ENCODE measurements around the gene DKKL1.
A peak's percentile ranks its signal among the peaks of the same experiment; 100 is the strongest.

Gene DKKL1

GRCh38 chr19:49339301-49340068, 24.2 kb upstream of the DKKL1 start:
- Histone ChIP-seq H4K20me1 (ENCODE audit: insufficient read depth, low read length) (peaks cover 42% of the 10 kb centered on the region), H3K4me3 (ENCODE audit: low read length) (peak overlapping the region; percentile 90), H3K36me3 (replicated peaks; ENCODE audit: low read depth, low read length) (peaks cover 64% of the 10 kb centered on the region), H3K4me1 (ENCODE audit: low read length) (peaks cover 78% of the 10 kb centered on the region), H2AFZ (ENCODE audit: low read depth, low read length) (no peak overlapping the region), H3K27ac (ENCODE audit: low read length) (peak overlapping the region; percentile 99), H3K4me2 (ENCODE audit: low read length) (peak overlapping the region; percentile 100), H3K27me3 (ENCODE audit: low read depth, low read length) (no peaks in the 10 kb centered on the region), H3K79me2 (ENCODE audit: low read length) (peaks cover 42% of the 10 kb centered on the region), H3K9me3 (ENCODE audit: insufficient read depth, low read length) (no peaks in the 10 kb centered on the region), H3K9ac (ENCODE audit: low read length) (peak overlapping the region; percentile 28; the same call in 1 of the 2 replicates)
- no peak for TF ChIP-seq CTCF (IDR thresholded peaks at IDR 0.05; ENCODE audit: low read depth, low read length)
- no peak for TF ChIP-seq EZH2phosphoT487 (IDR thresholded peaks at IDR 0.05; ENCODE audit: low read depth)

DNA sequence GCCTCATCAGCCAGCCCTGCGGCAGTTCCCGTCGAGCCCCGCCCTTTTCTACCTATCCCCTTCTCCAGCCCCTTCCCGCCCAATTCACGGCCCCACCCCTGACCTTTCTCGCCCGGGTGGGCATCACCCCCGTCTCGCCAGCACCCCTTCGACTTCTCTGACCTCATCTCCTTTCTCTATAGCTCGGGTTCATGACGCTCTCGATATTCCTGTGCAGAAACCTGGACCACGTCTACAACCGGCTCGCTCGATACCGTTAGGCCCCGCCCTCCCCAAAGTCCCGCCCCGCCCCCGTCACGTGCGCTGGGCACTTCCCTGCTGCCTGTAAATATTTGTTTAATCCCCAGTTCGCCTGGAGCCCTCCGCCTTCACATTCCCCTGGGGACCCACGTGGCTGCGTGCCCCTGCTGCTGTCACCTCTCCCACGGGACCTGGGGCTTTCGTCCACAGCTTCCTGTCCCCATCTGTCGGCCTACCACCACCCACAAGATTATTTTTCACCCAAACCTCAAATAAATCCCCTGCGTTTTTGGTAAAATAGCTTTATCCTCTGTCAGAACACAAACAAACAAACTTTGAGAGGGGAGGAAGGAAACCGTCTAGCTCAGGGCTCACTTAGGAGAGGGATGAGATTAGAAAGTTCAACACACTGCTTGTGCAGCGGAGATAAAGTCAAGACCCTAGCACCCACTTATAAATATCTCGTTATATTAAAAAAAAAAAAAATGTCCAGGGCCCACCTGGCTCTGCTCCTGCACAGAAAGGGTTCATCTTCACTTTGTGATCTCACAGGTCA, 23.4 kb upstream of the DKKL1 start:
- Histone ChIP-seq H3K4me1 (ENCODE audit: low read length) (peaks cover 71% of the 10 kb centered on the region), H3K36me3 (replicated peaks; ENCODE audit: low read depth, low read length) (peaks cover 64% of the 10 kb centered on the region), H4K20me1 (ENCODE audit: insufficient read depth, low read length) (peaks cover 42% of the 10 kb centered on the region), H3K27me3 (ENCODE audit: low read depth, low read length) (no peaks in the 10 kb centered on the region), H2AFZ (ENCODE audit: low read depth, low read length) (no peak overlapping the region), H3K9me3 (ENCODE audit: insufficient read depth, low read length) (no peaks in the 10 kb centered on the region), H3K4me3 (ENCODE audit: low read length) (peak overlapping the region; percentile 90), H3K4me2 (ENCODE audit: low read length) (peak overlapping the region; percentile 100), H3K27ac (ENCODE audit: low read length) (peak overlapping the region; percentile 99), H3K9ac (ENCODE audit: low read length) (peak overlapping the region; percentile 28; the same call in 1 of the 2 replicates), H3K79me2 (ENCODE audit: low read length) (peaks cover 34% of the 10 kb centered on the region)
- TF ChIP-seq EZH2phosphoT487 (IDR thresholded peaks at IDR 0.05; ENCODE audit: low read depth): no peak
- peak; percentile 23; the same call in 1 of the 2 replicates for TF ChIP-seq CTCF (IDR thresholded peaks at IDR 0.05; ENCODE audit: low read depth, low read length)

DNA sequence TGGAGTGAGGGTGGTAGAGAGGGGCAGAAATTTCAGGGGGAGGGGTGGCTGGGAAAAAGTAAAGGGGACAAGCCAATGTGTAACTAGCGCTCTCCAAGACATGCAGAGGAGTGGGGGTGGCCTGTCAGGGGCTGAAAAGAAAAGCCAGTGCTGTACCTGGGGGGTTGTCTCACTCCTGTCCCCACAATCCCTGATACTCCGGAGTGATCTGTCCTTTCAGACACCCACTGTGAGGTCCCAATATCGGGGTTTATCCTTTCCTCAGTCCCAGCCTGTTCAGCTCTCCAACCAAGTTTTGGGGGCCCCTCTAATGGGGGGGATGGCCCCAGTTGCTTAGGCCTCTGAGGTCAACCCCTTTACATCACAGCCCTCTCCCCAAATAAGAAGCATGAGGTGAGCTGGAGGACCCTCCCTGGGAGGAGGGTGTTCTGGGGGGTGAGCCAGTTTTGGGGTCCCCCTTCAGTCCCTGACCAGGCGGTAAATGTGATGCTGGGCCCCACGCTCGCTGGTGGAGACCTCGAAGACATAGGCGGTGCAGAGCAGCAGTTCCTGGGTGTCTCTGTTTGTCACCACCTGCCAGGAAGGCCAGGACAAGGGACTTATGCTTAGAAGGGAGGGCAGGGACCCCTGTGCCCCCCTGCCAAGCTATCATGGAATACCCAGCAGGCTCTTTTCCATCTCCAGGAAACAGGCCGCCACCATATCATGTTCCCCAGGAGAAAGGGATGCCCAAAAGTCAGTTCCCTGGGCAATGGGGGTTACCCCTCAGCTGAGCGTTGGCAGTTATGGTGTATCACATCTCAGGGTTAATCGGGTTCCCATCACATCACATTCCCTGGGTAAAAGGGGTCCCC, 22.6 kb upstream of the DKKL1 start:
- Histone ChIP-seq H3K79me2 (ENCODE audit: low read length) (peaks cover 26% of the 10 kb centered on the region), H3K9me3 (ENCODE audit: insufficient read depth, low read length) (no peaks in the 10 kb centered on the region), H3K4me1 (ENCODE audit: low read length) (peaks cover 70% of the 10 kb centered on the region), H3K27ac (ENCODE audit: low read length) (peak overlapping the region; percentile 99), H3K4me3 (ENCODE audit: low read length) (no peak overlapping the region; the same call in 1 of the 2 replicates), H3K36me3 (replicated peaks; ENCODE audit: low read depth, low read length) (peaks cover 56% of the 10 kb centered on the region), H2AFZ (ENCODE audit: low read depth, low read length) (no peak overlapping the region), H3K9ac (ENCODE audit: low read length) (no peak overlapping the region), H4K20me1 (ENCODE audit: insufficient read depth, low read length) (peaks cover 42% of the 10 kb centered on the region), H3K27me3 (ENCODE audit: low read depth, low read length) (no peaks in the 10 kb centered on the region), H3K4me2 (ENCODE audit: low read length) (peak overlapping the region; percentile 17)
- no peak for TF ChIP-seq CTCF (IDR thresholded peaks at IDR 0.05; ENCODE audit: low read depth, low read length)
- no peak for TF ChIP-seq EZH2phosphoT487 (IDR thresholded peaks at IDR 0.05; ENCODE audit: low read depth)

Measured in OCI-LY3 (cell line).